HG02943 (cell line): Measurements from ENCODE around the gene ZNF358.
A peak's percentile ranks its signal among the peaks of the same experiment; 100 is the strongest.
"Not testable (repeated sequence)": the region's sequence is repeated elsewhere in the genome, so short reads cannot be mapped to it uniquely, and the experiment has no call there.

Experiments used
- ATAC-seq: cut with Tn5 transposase; IDR thresholded peaks from one replicate; pipeline ENCODE4 v1.9.1; 2021; ENCODE audit warnings: mild to moderate bottlenecking, low read depth, moderate library complexity; ENCODE audit not compliant: unreplicated experiment

ZNF358 gene

DNA sequence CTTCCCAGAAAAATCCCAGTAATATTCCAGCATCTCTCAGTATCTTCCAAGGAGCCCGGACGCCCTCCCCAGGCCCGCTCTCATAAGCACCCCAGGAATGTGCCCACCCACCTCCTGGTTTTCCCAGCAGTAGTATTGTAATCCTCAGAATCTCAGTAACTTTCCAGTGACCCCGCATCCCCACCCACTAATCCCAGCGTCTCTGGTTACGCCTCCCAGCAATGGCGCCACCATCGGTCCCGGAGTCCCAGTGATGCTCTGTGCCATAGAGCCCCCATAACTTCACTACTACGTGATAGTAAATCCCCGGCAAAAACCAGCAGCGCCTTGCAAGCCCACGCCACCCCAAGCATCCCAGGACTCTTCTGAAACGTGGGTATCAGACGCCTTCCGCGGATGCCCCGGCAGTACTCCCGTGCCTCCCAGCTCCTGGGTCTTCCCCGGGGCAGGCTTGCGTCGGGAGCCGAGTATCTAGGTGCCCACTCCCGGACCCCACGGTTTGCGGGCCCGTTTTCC, 18.7 kb downstream of the ZNF358 start:
- ATAC-seq = no peak

GRCh38 chr19:7535047-7535997, 19.4 kb downstream of the ZNF358 start, which contains the start of gene PNPLA6:
PNPLA6 (plus strand) TSS chr19:7535717; CDS start chr19:7535789, 72 bp downstream.
- ATAC-seq = peak; percentile 59

- ATAC-seq = no peak
Observed at GRCh38 chr19:7535998-7536695, 20.2 kb downstream of the ZNF358 start.

DNA sequence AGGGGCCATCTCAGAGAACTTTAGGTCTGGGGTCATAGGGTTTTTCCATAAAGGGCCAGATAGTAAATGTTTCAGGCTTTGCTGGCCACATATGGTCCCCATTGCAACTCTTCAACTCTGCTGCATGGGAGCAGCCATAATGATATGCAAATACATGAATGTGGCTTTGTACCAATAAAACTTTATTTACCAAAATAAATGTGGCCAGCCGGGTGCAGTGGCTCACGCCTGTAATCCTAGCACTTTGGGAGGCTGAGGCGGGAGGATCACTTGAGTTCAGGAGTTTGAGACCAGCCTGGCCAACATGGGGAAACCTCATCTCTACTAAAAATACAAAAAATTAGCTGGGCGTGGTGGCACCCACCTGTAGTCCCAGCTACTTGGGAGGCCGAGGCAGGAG, 23.1 kb downstream of the ZNF358 start:
- ATAC-seq = not testable (repeated sequence)

DNA sequence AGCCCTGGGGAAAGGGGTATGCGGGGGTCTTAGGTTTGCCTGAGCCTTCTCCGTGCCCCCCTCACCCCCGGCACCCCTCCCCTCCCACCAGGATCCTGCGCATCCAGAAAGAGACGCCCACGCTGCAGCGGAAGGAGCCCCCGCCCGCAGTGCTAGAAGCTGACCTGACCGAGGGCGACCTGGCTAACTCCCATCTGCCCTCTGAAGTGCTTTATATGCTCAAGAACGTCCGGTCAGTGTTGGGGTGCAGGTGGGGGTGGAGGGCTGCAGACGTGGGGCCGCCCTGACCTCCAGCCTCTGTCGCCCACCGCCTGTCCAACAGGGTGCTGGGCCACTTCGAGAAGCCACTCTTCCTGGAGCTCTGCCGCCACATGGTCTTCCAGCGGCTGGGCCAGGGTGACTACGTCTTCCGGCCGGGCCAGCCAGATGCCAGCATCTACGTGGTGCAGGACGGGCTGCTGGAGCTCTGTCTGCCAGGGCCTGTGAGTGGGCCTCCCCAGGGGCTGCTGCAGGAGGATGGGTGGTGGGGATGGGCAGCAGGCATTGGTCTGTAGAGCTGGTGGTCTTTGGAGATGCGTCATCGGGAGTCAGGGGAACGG, 24.0 kb downstream of the ZNF358 start:
- no peak for ATAC-seq

DNA sequence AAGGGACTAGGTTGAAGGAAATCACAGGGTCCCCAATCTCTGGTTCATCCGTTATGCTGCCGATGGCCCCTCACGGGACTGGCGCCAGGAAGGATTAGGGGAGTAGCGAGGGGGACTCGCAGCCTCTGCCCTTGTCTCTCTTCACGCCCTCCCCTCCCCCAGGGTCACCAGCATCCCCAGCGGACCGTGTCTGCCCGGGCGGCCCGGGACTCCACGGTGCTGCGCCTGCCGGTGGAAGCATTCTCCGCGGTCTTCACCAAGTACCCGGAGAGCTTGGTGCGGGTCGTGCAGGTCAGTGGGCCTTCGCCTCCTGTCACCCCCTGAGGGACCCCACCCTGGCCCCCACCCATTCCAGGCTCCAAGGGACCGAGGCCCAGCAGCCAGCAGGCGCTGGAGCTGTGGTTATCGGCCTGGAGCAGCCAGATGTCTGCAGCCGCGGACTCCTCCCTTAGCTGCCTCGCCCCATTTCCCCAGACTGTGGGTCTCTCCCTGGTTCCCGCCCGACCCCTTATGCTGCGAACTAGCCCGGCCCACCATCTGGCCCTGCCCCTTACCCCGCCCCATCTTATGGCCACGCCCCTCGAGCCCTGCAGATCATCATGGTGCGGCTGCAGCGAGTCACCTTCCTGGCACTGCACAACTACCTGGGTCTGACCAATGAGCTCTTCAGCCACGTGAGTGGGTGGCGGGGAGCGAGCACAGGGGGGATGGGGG, 25.0 kb downstream of the ZNF358 start:
- no peak for ATAC-seq

DNA sequence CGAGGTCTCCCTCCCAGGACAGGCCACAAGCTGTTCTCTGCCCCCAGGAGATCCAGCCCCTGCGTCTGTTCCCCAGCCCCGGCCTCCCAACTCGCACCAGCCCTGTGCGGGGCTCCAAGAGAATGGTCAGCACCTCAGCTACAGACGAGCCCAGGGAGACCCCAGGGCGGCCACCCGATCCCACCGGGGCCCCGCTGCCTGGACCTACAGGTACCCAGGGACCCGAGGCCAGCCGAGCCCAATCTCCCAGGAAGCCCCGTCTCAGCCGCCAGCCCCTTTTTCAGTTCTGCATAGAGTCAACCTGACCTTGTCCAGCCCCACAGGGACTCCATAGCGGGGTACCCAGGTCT, 25.5 kb downstream of the ZNF358 start:
- ATAC-seq = no peak

DNA sequence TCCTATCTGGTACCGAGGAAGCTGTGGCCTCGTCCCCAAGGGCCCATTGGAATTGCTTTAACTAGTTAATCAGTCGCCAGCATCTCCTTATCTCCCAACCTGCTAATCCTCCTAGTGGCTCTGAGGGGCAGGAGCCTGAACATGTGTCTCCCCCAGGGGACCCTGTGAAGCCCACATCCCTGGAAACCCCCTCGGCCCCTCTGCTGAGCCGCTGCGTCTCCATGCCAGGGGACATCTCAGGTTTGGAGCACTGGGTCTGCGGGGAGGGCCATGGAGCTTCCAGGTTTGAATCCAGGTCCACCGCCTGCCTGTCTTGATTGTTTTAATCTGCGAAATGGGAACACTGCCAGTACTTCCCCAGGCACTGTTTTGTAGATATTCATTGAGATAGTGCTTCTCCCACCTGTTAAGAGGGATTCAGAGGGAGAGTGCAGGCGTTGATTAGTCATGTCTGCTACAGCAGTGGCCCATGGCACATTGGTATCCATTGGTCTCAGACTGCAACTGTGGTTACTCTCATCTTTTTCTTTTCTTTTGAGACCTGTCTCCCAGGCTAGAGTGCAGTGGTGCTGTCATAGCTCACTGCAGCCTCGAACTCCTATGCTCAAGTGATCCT, 26.0 kb downstream of the ZNF358 start:
- ATAC-seq = no peak

- ATAC-seq = no peak
Observed at GRCh38 chr19:7542556-7543348, 26.8 kb downstream of the ZNF358 start.

- no peak for ATAC-seq
Observed at GRCh38 chr19:7544626-7545025, 28.7 kb downstream of the ZNF358 start.

GRCh38 chr19:7545300-7545699, 29.4 kb downstream of the ZNF358 start:
- no peak for ATAC-seq

GRCh38 chr19:7545904-7546303, 30.0 kb downstream of the ZNF358 start:
- no peak for ATAC-seq

GRCh38 chr19:7547159-7547558, 31.3 kb downstream of the ZNF358 start:
- ATAC-seq = no peak

GRCh38 chr19:7549429-7550148, 33.7 kb downstream of the ZNF358 start:
- ATAC-seq = no peak

GRCh38 chr19:7550169-7550770, 34.4 kb downstream of the ZNF358 start:
- no peak for ATAC-seq

DNA sequence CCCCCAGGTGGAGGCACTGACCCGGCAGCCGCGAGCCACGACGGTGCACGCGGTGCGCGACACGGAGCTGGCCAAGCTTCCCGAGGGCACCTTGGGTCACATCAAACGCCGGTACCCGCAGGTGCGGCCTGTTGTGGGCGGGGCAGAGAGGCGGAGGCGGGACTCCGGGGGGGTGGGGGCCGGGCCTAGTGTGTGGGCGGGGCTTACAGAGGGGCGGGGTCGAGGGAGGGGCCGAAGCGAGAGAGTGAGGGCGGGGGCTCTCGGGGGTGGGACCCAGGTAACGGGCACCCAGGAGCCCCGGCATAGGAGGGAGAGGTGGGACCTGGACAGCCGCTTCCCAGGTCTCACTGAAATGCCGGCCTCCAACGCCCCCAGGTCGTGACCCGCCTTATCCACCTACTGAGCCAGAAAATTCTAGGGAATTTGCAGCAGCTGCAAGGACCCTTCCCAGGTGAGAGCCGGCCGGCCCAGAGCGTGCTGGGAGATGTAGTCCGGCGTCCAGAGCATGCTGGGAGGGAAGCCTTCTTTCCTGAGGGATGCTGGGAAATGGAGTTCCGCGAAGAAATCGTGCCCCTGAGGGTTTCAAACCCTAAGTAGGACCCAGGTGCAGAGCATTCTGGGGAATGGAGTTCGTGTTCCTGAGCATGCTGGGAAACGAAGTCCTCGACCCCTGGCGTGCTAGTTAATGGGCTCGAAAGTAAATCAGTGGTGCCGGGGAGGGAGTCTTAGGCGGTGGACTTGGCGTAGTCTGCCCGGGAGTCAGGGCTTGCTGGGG, 35.3 kb downstream of the ZNF358 start:
- ATAC-seq = no peak

DNA sequence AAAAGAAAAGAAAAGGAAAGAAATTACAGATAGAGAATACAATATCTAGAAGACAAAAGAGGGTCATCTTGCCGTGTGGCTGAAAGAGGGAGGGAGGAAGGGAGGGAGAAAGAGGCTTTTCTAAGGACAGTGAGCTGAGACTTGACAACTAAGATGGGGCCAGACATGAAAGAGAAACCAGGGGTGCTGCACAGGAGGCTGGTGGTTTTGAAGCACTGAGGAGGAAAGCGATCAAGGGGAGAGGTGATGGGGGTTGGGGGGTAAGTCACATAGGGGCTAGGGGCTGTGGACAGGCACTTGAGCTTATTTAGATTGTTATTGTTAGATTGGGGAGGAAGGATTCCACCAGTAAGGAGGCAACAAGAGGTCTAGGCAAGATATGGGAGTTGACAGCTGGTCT, 36.9 kb downstream of the ZNF358 start:
- no peak for ATAC-seq
